Suppressor macrophage (primary cell): Measurements from ENCODE around the gene IFNA8.
A peak's percentile ranks its signal among the peaks of the same experiment; 100 is the strongest.
"Not testable (repeated sequence)": the region's sequence is repeated elsewhere in the genome, so short reads cannot be mapped to it uniquely, and the experiment has no call there.

Experiments
- DNase-seq, 4 experiments: peaks; one replicate each; pipeline ENCODE4 v3.0.0-alpha.2; 2020 to 2022
- total RNA-seq, 17 experiments: gene quantifications; one replicate each; lab custom pipeline; 2026; ENCODE audit warnings: mixed read lengths in 6 of 17, inconsistent platforms in 3 of 17; lab: John Stamatoyannopoulos, UW

The IFNA8 gene
- total RNA-seq = 0 to 0.55 (median 0) reads per million in 17 experiments

DNA sequence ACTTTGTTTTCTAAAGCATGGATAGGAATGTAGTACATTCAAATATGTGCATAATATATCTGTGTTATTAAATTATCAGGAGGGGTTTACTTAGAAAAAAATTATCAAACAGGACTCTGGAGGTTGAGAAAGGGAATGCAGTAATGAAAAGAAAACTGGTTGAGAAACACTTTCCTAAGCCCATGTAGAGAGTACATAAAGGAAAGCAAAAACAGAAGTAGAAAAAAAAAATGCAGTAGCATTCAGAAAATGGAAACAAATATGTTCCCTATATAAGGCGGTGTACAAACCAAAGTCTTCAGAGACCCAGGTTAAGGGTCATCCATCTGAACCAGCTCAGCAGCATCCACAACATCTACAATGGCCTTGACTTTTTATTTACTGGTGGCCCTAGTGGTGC is at the start of gene IFNA8:
Gene IFNA8 (plus strand): TSS at position 301 of the 400 bp plus-strand sequence. CDS start 60 bp downstream, at position 361.
- no peak for DNase-seq

DNA sequence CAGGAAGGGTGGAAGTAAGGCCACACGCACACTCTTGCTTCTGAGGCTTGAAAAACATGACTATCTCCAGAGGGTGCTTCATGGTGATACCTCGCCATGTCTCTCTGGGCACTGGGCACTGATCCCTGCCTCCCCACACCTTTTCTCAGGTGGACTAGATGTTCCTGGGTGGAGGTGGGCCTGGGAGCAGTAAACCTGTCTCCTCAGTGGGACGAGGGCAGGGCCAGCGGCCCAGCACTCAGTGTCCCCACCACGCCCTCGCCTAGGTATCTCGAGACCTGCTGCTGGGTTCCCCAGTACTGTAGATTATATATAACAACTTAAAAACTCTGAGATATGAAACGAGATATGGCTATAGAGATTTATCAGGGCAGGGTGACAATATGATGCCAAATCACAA is 46.6 kb upstream of the IFNA8 start:
- DNase-seq = no peak

DNA sequence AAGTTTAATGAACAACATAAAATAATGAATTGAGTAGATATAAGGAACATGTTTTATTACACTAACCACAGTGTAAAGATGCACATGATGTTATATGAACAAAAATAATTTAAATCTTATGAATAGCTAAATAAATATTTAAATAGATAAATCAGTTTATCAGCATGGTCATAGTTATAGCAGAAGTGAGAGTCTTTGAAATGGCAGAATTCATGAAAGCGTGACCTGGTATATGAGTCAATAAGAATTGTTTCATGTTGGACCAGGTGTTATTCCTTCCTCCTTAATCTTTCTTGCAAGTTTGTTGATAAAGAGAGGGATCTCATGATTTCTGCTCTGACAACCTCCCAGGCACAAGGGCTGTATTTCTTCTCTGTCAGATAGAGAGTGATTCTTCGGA is 41.7 kb upstream of the IFNA8 start:
- DNase-seq = not testable (repeated sequence)

GRCh38 chr9:21367957-21368356 is 41.0 kb upstream of the IFNA8 start, which contains the start of gene IFNA13:
IFNA13 (minus strand) TSS chr9:21368057; CDS start chr9:21368010, 47 bp downstream.
- DNase-seq = no peak

- not testable (repeated sequence) for DNase-seq
Measured at GRCh38 chr9:21371467-21371866, 37.5 kb upstream of the IFNA8 start.

GRCh38 chr9:21381448-21382339 is 27.2 kb upstream of the IFNA8 start:
- peak; percentile 32 to 85 (median 66) for DNase-seq

DNA sequence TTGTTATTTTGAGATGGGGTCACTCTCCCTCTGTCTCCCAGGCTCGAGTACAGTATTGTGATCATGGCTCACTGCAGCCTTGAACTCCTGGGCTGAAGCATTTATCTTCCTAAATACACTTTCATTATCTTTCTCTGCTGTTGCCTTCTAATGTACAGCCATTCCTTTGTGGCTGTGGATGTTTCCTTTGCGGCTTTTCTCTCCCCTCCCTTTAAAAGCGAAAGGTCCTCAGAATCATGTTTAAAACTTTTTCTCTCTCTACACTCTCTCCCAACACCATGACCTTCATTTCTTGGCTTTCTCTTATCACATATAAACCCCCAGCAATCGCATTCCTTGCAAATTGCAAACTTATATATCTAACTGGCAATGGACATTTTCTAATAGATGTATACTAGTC is 25.3 kb upstream of the IFNA8 start:
- no peak for DNase-seq

DNA sequence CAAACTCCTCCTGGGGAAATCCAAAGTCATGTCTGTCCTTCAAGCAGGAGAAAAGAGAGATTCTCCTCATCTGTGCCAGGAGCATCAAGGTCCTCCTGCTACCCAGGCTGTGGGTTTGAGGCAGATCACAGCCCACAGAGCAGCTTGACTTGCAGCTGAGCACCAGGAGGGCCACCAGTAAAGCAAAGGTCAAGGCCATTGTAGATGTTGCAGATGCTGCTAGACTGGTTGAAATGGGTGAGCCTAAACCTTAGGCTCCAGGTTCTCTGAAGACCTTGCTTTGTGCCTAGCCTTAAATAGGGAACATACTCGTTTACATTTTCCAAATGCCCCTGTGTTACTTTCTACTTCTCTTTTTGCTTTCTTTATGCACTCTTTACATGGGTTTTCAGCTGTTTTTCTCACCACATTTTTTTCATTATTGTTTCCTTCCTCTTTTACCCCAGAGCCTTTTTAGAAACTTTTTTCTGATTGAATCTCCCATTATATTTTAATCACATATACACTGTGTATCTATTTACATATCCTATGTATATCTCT is 23.7 kb upstream of the IFNA8 start, which contains the start of gene IFNA2:
Gene IFNA2 (minus strand): TSS at position 268 of the 540 bp plus-strand sequence. CDS start 69 bp downstream, at position 199.
- peak in 3 of 4 experiments; percentile 17 to 56 (median 50) for DNase-seq

DNA sequence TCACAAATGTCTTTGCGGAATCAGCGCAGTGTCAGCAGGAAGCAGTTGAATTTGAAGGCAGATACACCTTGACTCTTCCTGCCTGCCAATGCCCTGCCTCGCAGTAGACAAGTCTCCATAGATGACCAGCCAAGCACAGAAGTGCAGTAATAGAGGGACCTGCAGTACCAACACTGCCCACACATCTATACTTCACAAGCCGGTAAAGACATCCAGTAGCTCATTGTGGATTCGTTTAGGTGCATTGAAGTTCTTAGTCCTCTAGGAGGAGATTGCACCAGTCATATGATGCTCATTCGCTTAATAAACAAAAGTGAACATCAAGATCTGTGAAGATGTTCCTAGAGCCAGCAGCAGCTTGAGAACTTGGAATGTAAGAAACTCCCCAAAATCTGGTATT is 16.6 kb upstream of the IFNA8 start:
- DNase-seq = peak in 3 of 4 experiments; percentile 9 to 35 (median 16)

DNA sequence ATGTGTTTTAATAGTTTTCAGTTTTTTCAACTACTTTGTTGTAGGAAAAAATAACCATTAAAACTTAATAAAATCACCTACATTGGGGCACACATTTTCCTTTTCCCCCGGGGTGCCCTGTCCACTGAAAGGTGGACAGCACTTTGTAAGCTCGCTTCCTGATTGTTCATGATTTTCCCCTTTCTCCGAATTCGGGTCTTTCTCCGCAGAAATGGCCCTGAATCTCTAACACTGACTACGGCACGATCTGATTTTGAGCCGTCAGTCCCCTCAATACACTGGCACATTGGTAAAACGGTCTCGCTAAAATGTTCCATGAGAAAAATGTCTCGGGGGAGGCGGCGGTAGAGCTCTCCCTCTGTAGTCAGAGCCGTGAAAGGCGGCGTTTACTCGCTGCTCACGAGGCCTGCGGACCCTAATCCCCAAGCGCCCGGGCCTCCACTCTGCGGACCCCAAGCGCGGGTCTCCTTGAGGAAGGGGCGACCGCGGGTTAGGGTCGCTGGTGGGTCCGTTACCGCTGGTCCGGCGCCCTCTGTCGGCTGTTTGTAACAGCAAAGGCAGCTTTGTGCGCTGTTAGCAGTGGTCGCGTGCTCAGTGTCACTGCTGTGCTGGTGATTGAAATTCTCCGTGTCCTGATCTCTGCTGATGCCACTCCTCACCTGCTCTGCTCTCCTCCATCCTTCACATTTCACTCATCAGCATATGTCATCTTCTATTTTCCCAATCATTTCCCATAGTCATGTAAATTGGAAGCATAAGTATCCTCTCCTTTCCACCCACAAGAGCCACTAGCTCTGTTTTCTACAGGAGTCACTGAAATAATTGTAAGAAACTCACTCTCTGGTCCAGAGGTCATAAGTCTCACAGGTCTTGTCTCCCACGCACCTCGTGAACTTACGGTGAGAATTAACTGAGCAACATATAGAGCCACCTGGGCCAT is 12.9 kb upstream of the IFNA8 start:
- peak; percentile 39 to 71 (median 56) for DNase-seq

GRCh38 chr9:21398955-21399489 is 9.9 kb upstream of the IFNA8 start:
- no peak for DNase-seq

DNA sequence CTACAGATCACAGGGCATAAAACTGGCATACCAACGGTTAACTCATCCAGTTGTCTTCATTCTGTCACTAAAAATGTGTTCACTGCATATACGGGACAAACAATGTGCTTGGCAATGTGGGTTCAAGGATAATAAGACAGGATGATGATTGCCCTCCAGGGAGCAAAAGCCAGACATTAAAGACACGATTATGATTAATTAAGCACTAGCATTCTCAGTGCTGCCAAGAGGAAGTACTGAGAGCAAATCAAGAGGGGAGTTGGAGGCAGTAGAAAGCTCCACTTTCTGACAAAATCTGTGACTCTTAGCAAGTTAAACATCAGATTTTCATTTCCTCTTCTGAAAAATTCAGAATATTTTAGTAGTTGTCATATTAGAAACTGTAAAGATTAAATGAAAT is 9.0 kb upstream of the IFNA8 start:
- peak in 3 of 4 experiments; percentile 12 to 25 (median 25) for DNase-seq

DNA sequence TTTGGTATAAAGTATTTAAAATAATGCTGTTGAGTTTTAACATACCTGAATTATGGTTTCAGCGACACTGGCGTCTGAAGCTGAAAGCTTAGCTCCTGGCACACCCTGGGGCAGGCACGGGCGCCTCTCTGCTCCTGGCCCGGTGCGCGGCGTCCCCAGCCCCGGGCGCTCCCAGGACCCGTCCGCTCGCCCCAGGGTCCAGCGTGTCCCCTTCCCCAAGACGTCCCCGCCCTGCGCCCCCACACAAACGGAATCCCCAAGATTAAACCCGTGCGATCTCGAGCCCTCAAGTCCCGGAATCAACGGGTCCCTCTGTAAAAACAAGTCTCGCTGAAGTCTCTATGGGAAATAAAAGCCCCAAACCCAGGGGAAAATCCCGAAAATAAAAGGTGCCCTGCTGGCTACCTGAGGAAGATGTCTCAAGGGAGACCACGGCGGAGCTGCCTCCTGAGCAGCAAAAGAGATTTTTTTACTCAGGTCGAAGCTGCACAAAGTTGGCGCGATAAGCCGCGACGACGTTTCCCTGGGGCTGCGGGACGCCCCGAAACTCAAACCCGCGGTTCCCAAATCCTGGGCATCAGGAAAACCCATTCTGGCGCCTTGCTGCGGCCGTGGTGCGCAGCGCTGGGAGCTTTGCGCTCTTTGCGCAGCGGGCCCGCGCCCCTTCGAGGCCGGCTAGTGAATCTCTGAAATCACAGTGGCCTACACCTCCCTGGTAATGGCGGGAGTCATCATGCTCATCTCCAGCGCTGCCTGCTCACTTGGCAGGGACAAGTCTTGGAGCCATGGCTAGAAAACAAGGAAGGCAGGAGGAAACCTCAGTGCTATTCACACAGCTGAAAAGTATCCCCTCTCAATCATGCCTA is 6.3 kb upstream of the IFNA8 start:
- peak in 2 of 4 experiments; percentile 21 to 27 for DNase-seq

DNA sequence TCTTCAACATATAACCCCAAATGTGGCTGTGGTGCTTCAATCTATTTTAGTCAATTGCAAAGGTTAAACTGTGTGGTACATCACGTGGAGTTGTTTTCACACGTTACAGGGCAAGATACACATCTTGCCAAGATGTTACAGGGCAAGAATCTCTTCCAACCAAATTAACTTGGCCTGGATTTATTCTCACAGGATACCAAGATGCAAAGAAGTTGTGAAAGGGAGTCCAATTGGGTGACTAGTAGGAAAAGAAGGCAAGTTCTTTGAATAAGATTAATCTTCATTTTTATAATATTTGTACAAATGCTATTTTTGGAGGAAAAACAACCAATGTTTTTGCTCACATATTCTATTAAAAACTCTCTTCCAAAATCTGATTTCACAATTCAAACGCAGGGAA is 4.8 kb upstream of the IFNA8 start:
- no peak for DNase-seq

- peak in 3 of 4 experiments; percentile 5 to 46 (median 18) for DNase-seq
Measured at GRCh38 chr9:21412107-21412506, 3.2 kb downstream of the IFNA8 start.

GRCh38 chr9:21413151-21413550 is 4.2 kb downstream of the IFNA8 start:
- DNase-seq = peak; percentile 18 to 58 (median 46)

GRCh38 chr9:21413624-21414023 is 4.7 kb downstream of the IFNA8 start:
- peak in 3 of 4 experiments; percentile 38 to 48 (median 38) for DNase-seq

DNA sequence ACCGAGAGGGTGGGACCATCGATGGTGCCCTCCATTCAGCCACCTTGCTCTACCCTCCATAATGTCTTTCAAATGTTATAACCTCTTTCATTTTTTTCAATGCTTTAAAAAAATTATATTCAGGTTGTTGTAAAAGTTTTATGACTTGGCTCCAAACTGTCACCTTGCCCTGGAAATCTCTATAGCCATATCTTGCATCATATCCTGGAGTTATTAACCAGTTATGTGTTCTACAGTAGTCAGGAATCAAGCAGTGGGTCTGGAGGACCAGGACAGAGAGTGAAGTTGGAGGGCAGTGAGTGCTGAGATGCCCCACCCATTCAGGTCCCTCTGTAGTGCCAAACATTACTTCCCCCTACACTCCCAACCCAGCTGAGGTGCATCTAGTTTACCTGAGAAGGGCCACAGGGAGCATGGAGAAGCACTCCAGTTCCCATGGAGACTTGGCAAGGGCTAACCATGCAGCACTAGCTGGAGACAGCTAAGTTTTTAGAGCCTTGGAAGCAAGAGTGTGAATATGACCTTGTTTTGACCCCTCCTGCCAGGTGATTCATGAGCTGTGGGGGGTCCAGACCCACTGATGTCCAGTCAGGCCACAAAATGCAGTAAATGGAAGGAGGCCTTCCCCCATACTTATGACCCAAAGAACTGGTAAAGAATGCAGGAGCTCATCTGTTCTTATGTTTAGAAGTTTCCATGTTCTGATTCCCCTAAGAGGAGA is 5.5 kb downstream of the IFNA8 start:
- DNase-seq = no peak

DNA sequence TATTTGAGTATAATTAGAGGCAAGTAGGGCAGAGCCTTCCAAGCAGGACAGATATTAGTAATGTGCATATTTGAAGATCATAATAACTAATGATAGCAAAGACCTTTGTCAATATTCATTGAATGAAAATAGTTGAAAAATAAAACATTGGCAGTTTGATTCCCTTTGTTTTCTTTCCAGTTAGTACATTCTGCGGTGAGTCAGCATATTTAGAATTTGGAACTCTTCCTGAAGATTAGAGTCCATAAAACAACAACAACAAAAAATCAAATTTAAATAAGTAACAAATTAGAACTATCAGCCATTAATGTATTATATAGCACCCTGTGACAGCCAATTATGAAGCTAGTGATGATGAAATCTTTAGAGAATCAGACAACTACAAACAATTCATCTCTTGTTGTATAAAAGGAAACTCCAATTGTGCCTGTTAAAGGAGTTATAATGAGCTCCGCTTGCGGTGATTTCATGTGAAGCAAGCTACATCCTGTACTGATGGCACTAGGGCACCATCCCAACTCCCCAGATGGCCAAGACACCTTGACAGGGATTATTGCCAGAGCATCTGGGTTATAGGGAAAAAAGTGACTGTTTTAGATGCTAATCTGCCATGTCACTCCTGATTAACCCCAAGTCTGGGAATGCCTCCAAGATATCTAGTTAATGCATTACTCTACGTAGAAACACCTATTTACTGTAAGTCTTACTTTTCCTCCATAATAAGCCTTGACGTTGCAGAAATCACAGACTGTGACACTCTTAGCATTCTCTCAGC is 6.8 kb downstream of the IFNA8 start:
- no peak for DNase-seq

DNA sequence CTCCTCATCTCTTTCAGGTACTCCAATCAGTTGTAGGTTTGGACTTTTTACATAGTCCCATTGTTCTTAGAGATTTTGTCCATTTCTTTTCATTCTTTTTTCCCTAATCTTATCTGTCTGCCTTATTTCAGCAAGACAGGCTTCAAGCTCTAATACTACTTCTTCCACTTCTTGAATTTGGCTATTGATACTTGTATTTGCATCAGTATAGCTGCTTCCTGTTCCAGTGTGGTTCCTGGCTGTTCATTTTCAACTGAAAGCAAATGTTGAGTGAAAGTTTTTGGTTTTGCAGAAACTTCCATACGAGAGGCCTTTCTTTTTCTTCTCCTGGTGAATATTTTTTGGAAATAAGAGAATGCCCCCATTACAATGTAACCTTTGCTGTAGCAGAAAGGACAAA is 19.3 kb downstream of the IFNA8 start:
- no peak for DNase-seq
